NCI-H345 (cell line): ENCODE data around the gene EPM2AIP1.
"Not testable (repeated sequence)": the region's sequence is repeated elsewhere in the genome, so short reads cannot be mapped to it uniquely, and the experiment has no call there.

Source experiments
- DNase-seq: peaks from one replicate; lab custom pipeline; 2025; lab: John Stamatoyannopoulos, UW

The EPM2AIP1 gene

DNA sequence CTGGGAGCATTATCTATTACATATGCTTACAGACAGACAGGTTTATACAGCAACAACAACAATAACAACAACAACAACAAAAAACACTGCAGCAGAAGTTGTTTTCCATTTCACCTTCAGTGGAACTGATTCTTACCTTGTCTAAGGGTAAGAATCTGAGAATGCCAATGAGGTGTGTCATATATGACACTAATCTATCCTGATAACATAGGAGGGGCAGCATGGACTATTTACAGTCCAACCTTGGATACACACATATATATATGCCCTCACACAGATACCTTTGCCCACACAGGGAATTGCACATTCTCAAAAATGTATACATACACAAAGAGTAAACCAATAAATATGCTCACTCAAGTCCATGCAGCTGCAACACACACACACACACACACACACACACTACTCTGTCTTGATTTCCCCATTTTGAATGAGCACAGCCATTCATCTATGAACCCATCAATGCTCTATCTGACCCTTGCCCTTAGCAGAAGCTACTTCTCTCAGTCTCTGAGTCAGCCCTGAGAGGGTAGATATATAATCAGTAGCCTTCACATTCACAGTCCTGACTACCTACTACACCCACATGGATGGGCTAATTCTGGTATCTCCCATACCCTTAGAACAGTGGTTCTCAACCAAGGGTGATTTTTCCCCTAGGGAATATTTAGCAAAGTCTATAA, 38.3 kb downstream of the EPM2AIP1 start:
- no peak for DNase-seq

DNA sequence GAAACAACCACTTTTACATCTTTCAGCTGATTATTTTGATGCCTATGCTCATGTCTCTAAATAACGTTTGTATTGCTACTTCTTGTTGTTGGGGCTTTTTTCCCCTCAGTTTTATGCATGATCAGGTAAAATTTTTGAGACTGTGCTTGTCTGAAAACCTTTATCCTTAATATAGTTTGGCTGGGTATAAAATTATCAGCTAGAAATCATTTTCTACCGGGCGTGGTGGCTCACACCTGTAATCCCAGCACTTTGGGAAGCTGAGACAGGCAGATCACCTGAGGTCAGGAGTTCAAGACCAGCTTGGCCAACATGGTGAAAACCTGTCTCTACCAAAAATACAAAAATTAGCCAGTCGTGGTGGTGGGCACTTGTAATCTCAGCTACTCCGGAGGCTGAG, 45.1 kb downstream of the EPM2AIP1 start:
- not testable (repeated sequence) for DNase-seq

DNA sequence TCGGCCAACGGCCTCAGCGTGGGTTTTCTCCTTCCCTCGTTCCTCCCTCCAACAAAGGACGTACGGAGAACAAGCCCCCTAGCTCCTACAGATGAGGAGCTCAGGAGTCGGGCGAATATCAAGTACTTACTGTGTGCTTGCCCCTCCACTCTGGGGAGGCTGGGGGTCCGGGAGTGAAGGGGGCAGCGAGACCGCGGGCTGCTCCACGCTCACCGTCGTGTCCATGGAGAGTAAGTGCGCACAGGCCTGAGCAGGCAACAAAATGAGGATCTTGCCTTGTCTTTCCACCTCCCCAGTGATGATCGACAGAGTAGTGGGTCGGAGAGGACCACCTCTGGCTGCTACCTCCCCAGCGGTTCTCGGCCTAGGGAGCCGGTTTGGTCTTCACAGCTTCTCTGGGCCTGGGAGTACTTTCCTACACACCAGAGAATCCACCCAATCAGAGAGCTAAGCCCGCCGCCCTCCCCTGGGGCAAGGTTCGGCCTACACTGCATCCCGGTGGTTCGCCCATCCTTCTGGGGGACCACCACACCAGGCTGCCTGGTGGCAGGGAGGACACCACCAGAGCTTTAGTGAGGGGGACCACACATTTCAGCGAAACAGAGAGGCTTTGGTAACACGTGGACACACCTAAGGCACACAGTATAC, 47.5 kb downstream of the EPM2AIP1 start:
- no peak for DNase-seq

DNA sequence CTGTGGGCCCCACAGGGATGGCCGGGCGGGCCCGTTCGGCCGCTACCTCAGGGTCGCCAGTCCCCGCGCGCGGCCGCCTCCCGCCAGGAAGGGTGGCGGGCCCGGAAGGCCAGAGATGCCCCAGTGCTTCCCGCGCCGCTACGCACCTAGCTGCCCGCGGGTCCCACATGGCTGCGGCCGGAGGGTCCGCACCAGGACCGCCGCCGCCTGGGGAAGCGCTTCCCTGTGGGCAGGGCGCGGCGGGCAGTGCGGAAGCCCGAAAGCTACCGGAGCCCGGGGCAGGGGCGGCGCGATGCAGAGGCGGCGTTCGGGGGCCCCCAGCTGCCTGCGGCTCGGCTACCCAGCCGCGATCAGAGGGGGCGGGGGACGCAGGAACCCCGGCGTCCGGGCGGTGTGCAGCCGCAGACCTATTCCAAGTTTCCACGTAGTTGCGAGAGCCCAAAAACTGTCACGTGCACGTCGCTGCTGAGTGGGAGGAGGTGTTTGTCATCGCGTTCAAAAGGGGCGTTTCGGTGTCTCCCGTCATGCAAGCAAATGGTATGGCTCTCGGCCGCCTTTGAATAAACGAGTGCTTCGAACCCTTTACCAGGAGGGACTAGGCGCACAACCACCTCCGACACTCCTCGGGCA, 48.2 kb downstream of the EPM2AIP1 start, which contains the start of gene TRANK1:
Gene TRANK1, minus strand, starts transcription at position 414 of the 630 bp plus-strand sequence. Its CDS starts 245 bp downstream, at position 169.
- DNase-seq: peak; percentile 58

DNA sequence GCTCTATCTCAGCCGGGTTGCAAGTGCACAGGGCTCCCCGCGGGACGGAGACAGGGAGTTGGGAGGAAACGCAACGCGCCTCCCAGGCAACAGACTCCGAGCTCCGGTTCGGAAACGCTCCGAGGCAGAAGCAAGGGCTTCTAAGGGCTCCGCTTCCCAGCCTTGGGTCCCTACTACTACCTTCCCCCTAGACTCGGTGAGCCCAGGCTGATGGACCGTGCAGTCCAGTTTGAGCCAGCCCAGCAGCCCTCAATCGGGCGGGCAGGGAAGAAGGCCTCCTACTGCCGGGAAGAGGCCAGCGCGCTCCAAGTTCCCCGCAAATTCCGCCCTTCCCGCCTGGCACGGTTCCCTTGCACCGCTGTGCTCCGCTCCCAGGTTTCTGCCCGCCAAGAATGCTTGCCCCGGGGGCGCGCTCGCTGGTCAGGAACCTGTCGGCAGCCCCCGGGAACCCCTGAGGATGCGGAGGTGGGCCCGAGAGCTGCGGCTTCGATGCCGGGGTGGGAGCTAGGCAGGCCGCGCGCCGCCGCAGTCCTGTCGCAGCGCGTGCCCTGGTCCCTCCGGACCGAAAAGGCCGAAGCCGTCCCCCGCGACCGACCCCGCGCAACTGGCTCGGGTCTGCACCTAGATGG, 48.8 kb downstream of the EPM2AIP1 start:
- DNase-seq: peak; percentile 48

DNA sequence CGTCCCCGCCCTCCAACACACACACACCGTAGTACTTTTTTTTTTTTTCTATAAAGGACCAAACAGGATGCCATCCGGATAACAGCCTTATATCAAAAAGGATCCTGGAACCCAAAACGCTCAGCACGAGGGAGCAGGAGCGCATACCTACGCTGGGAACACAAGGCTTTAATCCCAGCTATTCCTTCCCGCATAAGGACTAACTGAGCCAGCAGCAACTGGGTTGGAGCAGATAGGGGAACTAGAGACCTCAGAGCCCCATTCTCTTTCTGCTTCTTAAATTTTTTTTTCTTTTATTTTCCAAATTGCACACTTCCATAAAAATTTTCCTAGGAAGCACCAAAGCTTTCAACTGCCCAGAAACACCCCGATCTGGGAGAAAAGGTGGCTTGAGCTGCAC, 49.3 kb downstream of the EPM2AIP1 start:
- no peak for DNase-seq

DNA sequence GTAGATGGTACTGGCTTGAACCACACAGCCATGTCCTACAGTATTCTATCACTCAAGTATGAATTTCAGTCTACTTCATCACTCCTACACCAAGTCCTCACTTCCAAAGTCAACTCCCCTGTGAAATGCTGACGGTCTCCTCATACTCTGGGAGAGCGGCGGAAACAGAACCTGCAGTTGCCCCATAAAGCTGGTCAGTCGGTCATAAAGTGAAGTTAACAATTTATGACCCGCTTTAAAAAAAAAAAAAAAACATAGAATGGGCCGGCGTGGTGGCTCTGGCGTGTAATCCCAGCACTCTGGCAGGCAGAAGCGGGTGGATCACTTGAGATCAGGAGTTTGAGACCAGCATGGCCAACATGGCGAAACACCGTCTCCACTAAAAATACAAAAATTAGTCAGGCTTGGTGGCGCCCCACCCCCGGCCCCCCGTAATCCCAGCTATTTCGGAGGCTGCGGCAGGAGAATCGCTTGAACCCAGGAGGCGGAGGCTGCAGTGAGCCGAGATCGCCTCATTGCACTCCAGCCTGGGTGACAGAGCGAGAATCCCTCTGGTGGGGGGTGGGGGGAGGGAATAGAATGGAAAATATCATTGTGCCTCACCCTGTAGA, 50.2 kb downstream of the EPM2AIP1 start:
- DNase-seq: no peak

DNA sequence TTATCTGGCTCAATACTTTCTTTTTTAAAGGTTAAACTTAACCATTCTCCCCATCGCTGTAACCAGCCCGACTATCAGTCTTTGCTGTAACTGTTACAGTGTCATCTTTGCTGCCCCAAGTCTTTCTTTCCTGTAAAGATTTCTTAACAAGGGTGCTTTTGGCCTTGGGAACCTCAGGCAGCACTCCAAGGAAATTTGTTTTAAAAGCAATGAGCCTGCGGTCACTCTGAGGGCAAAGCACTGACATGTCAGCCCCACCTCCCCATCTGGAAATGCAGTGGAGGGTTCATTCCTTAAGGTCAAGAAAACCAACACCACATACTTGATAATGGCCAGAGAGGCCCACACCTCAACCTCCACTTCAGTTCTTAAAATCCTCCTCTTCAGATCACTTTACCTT, 51.3 kb downstream of the EPM2AIP1 start:
- DNase-seq: no peak

DNA sequence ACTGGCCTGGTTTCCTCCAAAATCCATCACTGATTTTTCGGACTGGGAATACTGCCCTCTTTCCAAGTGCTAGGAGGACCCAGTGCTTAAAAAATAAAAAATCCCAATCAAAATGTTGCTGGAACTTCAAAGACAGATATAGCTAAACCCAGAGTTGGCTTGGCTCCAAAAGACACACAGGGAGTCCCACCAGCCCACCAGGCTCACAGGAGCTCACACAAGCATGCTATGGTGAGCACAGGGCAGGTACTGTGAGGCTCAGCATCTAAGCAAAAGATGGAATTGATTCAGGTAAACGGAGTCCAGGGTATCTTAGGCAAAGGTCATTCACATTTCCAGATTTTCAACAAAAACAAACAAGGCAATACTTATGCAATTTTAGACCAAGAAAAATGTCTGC, 51.8 kb downstream of the EPM2AIP1 start:
- DNase-seq: no peak

DNA sequence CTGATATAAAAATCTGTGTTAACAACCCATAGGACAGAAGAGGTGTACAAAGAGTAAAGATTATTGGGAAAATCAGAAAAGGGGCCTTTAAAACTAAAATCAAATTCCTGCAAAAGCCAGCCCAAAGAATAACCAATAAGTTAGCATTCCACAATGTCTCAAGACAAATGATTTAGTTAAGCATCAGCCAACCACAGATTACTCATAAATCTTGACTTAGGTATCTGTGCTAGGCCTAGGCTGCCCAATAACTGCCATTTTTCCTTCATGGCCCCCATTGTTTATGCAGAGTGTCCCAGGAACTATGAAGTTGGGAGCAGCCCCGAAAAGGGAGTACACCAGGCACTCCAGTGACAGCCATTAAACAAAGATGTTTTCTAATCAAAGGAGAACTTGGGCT, 55.4 kb downstream of the EPM2AIP1 start:
- DNase-seq: no peak
